Activated CD4-positive, alpha-beta T cell treated with anti-CD3 and anti-CD28 coated beads for 36 hours (primary cell): ENCODE results near the gene PTPRR. TPM values are rescaled to one million over a fixed set of nuclear protein-coding genes. Genes with fewer than 3 reads are reported as not detected.

Experiments
- ATAC-seq: fragments of 200-7000 bp; cut with Tn5 transposase; one replicate; pipeline ENCODE4 v1.10.0; 2021; ENCODE audit warnings: mild to moderate bottlenecking, moderate library complexity
- CTCF ChIA-PET: fragments of 350-600 bp; sonication (Branson Sonifier 250); formaldehyde crosslinking; loops from one replicate; lab custom pipeline; 2021; ENCODE audit warnings: antibody characterized with exemption; lab: Charles Lee
- POLR2A ChIA-PET: fragments of 350-600 bp; sonication (Branson Sonifier 250); formaldehyde crosslinking; loops from one replicate; lab custom pipeline; 2021; ENCODE audit warnings: antibody characterized with exemption, inconsistent platforms; lab: Charles Lee
- DNase-seq: peaks from one replicate; pipeline ENCODE4 v3.0.0-alpha.2; 2020
- H3K27ac Mint-ChIP-seq: one replicate; pipeline ENCODE4 v1.8.0; 2021; ENCODE audit warnings: mixed read lengths
- H3K27me3 Mint-ChIP-seq: one replicate; pipeline ENCODE4 v1.8.0; 2021; ENCODE audit warnings: mixed read lengths
- H3K36me3 Mint-ChIP-seq: one replicate; pipeline ENCODE4 v1.8.0; 2021; ENCODE audit warnings: low read depth, mixed read lengths
- H3K4me1 Mint-ChIP-seq: one replicate; pipeline ENCODE4 v1.8.0; 2021; ENCODE audit warnings: mixed read lengths
- H3K4me3 Mint-ChIP-seq: one replicate; pipeline ENCODE4 v1.8.0; 2021; ENCODE audit warnings: mild to moderate bottlenecking, moderate library complexity, mixed read lengths
- H3K9me3 Mint-ChIP-seq: one replicate; pipeline ENCODE4 v1.8.0; 2021; ENCODE audit warnings: low read depth, mixed read lengths
- intact Hi-C, 2 experiments: fragments of 100-400 bp; cut with DNase I in 1 of 2; cut with micrococcal nuclease in 1 of 2; formaldehyde crosslinking; loops; one replicate each; pipeline versions ENCODE4 v1.14.2 to v1.15.1; 2022 to 2024; cut with DNase I, micrococcal nuclease
- total RNA-seq, 2 experiments: library from RNA; stranded (reverse); gene quantifications; one replicate each; pipeline ENCODE4 v1.2.3, GENCODE V29; 2021

Gene PTPRR
- total RNA-seq, 2 experiments from 2014 or later = not detected

DNA sequence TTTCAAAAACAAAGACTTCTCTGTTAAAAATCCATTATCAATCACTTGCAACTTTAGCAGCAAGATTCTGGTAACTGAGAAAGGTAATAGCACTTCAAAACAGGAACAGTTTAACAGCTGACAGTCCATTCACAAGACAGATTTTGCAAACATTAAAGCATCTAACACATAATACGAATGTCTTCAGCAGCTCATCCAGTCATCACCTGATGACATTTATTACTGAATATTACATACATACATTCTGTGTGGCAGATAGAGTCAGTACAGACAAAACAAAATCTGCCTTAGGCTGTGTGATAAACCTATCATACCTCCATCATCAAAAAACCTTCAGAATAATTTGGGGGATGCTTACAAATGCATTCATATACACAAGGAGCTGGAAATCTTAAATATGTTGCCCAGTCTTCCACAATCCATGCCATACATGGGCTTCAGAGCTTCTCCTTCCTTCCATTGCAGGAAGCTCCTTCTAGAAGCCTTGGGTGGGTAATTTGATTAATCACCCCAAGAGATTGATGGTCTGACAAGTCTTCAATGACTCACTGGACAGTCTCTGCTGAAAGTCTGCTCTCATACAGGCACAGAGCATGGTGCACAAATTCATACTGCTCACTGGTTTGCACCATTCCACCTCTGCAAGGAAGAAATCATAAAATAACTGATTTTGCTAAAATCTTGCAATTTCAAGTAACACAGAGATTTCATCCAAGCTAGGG lies 281.7 kb downstream of the PTPRR start:
- no peak overlapping the region for H3K27ac Mint-ChIP-seq
- no peaks in the 10 kb centered on the region for H3K36me3 Mint-ChIP-seq
- no peak for DNase-seq
- no peak overlapping the region for H3K4me3 Mint-ChIP-seq
- intact Hi-C loops = no loop called here
- ChIA-PET CTCF (interaction anchor here (0.5 kb wide), 1 partner anchor 14 kb away, joined by 4 read pairs; no protein-coding TSS in a partner anchor), POLR2A (no interaction called here)
- H3K27me3 Mint-ChIP-seq = peaks cover 12% of the 10 kb centered on the region
- ATAC-seq = no peak
- no peaks in the 10 kb centered on the region for H3K4me1 Mint-ChIP-seq
- H3K9me3 Mint-ChIP-seq = no peaks in the 10 kb centered on the region

DNA sequence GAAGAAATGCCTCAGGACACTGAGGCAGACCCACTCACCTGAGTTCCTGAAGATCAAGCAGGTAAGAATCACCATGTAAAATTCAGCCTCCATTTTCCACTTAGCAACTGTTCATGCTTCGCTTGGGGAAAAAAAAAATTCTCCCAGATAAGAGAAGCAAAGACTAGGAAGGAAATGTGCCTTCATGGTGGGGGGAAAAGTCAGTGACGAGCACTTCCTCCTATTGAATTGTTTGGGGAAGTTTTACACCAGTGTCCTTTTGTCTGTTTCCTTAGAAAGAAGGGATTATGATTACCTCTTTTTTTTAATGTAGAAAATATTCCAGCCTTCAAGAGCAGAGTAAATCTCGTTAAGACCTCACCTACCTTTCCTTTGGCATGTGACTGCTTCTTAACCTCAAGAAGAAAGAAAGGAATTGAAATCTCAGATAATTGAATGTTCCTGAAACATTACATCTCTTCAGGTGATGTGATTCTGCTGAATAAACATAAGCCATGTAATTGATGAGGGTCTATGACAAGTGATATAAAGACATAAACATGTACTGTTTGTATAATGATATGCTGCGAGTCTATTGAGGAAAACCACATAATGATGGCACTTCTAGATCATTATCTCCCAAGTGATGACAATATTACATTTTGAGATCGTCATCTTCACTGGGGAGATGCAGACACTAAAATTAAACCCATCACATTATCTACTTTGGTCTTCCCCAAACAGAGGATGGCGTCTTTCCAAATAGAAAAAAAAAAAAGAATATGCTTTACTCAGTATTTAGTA lies 283.0 kb downstream of the PTPRR start, which contains the start of gene PTPRB:
PTPRB (minus strand) TSS at position 127 of the 783 bp plus-strand sequence; CDS start at position 93, 34 bp downstream.
- POLR2A ChIA-PET = no interaction called here
- no peaks in the 10 kb centered on the region for H3K9me3 Mint-ChIP-seq

DNA sequence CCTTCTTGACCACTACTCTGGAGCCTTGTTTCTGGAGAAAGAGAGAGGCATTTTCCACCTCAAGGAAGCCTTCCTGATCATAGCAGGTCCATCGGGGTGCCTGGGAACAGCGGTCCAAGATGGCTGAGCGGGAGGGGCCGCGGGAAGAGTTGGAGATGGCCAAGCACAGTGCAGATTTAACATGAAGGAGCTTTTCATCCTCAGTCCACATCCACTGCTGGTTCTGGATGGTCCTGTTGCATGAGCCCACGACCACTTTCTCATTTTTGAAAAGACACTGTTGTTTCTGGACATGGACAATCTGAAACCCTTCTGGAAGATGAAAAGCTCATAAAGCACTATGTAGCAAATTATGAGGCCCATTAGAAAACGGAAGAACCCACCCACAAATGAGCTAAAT lies 284.8 kb downstream of the PTPRR start:
- no peak overlapping the region for H3K27ac Mint-ChIP-seq
- no peak overlapping the region for H3K4me3 Mint-ChIP-seq
- H3K9me3 Mint-ChIP-seq = no peaks in the 10 kb centered on the region
- POLR2A ChIA-PET = no interaction called here
- ATAC-seq = no peak
- no peaks in the 10 kb centered on the region for H3K36me3 Mint-ChIP-seq
- peaks cover 10% of the 10 kb centered on the region for H3K27me3 Mint-ChIP-seq
- DNase-seq = no peak
- intact Hi-C loops = no loop called here
- CTCF ChIA-PET = interaction anchor here (0.7 to 1.0 kb wide), 2 partner anchors 10 to 296 kb away, joined by 3 to 6 read pairs; no protein-coding TSS in a partner anchor
- H3K4me1 Mint-ChIP-seq = no peaks in the 10 kb centered on the region

More for the DNA sequence above, 283.0 kb downstream of the PTPRR start, which contains the start of gene PTPRB:
- ATAC-seq = no peak
- peaks cover 12% of the 10 kb centered on the region for H3K27me3 Mint-ChIP-seq
- H3K4me3 Mint-ChIP-seq = no peak within 1 kb of the TSS
- H3K4me1 Mint-ChIP-seq = no peaks in the 10 kb centered on the region
- H3K27ac Mint-ChIP-seq = no peak within 1 kb of the TSS
- intact Hi-C loops = no loop called here
- DNase-seq = no peak
- no peaks in the 10 kb centered on the region for H3K36me3 Mint-ChIP-seq
- CTCF ChIA-PET = no interaction called here

DNA sequence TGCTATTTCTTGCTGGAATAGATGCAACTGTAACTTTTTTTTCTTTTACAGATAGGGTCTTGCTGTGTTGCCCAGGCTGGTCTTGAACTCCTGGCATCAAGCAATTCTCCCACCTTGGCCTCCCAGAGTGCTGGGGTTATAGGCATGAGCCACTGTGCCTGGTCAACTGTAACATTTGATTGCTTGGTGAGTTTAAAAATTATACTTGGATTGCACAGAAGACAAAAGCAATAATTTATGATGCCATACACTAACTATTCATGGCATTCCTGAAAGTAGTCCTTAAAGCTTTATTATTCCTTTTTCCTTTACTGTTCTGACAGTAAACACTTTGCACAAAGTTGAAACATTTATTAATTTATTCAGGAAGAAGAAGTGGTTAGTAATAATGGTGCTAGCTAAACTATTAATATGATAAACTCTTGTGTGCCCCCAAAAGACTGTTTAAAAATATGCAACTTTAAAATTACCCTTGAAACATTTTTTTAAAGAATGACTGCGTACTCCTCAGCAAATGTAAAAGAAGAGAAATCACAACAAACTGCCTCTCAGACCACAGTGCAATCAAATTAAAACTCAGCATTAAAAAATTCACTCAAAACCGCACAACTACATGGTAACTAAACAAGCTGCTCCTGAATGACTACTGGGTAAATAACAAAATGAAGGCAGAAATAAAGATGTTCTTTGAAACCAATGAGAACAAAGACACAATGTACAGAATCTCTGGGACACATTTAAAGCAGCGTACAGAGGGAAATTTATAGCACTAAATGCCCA lies 291.6 kb downstream of the PTPRR start:
- Mint-ChIP-seq H3K4me1 (no peaks in the 10 kb centered on the region), H3K36me3 (no peaks in the 10 kb centered on the region), H3K27me3 (peaks cover 8% of the 10 kb centered on the region), H3K4me3 (no peak overlapping the region), H3K27ac (no peak overlapping the region), H3K9me3 (peaks cover 5% of the 10 kb centered on the region)
- DNase-seq (no peak), ATAC-seq (no peak)
- ChIA-PET CTCF (no interaction called here), POLR2A (no interaction called here)
- intact Hi-C loops = no loop called here

DNA sequence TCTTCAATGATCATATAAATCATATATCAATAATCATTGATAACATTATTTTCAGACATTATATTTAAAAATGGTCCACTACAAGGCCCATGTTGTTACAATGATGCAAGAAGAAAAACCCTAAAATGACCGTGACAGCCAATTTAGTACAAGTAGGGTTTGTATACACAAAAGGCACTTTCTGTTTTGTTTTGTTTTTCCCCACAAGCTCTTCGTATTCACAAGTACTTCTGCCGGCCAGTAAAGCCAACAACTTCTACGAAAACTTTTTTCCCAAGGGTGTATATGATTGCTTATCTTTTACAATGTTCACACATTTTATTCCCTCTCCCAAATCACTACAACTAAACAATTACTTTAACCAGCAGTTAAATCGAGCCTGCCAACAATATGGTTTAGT lies 292.9 kb downstream of the PTPRR start:
- Mint-ChIP-seq H3K27ac (no peak overlapping the region), H3K4me1 (no peaks in the 10 kb centered on the region), H3K27me3 (peaks cover 8% of the 10 kb centered on the region), H3K36me3 (no peaks in the 10 kb centered on the region), H3K9me3 (peaks cover 5% of the 10 kb centered on the region), H3K4me3 (no peak overlapping the region)
- CTCF ChIA-PET = no interaction called here
- no peak for ATAC-seq
- POLR2A ChIA-PET = no interaction called here
- intact Hi-C loops = no loop called here
- no peak for DNase-seq

GRCh38 chr12:70626180-70626579 lies 294.4 kb downstream of the PTPRR start:
- Mint-ChIP-seq H3K4me3 (no peak overlapping the region), H3K27ac (no peak overlapping the region), H3K36me3 (no peaks in the 10 kb centered on the region), H3K4me1 (no peaks in the 10 kb centered on the region), H3K9me3 (peaks cover 5% of the 10 kb centered on the region), H3K27me3 (peaks cover 8% of the 10 kb centered on the region)
- ATAC-seq (no peak), DNase-seq (no peak)
- intact Hi-C loops = no loop called here
- CTCF ChIA-PET = no interaction called here
- POLR2A ChIA-PET = no interaction called here

- Mint-ChIP-seq H3K4me3 (no peak overlapping the region), H3K27ac (no peak overlapping the region), H3K36me3 (no peaks in the 10 kb centered on the region), H3K4me1 (no peaks in the 10 kb centered on the region), H3K9me3 (no peaks in the 10 kb centered on the region), H3K27me3 (peaks cover 8% of the 10 kb centered on the region)
- DNase-seq (no peak), ATAC-seq (no peak)
- CTCF ChIA-PET = no interaction called here
- POLR2A ChIA-PET = no interaction called here
- intact Hi-C loops = no loop called here
Measured at GRCh38 chr12:70619471-70620152, 300.9 kb downstream of the PTPRR start.

GRCh38 chr12:70618371-70618770 lies 302.2 kb downstream of the PTPRR start:
- intact Hi-C loops = no loop called here
- Mint-ChIP-seq H3K4me1 (no peaks in the 10 kb centered on the region), H3K4me3 (no peak overlapping the region), H3K27me3 (peaks cover 6% of the 10 kb centered on the region), H3K9me3 (no peaks in the 10 kb centered on the region), H3K27ac (no peak overlapping the region), H3K36me3 (no peaks in the 10 kb centered on the region)
- DNase-seq (no peak), ATAC-seq (no peak)
- CTCF ChIA-PET = no interaction called here
- POLR2A ChIA-PET = no interaction called here

GRCh38 chr12:70617450-70617849 lies 303.1 kb downstream of the PTPRR start:
- H3K27me3 Mint-ChIP-seq = peaks cover 8% of the 10 kb centered on the region
- DNase-seq (no peak), ATAC-seq (no peak)
- intact Hi-C loops = no loop called here
- H3K36me3 Mint-ChIP-seq = no peaks in the 10 kb centered on the region
- no peak overlapping the region for H3K27ac Mint-ChIP-seq
- ChIA-PET POLR2A (no interaction called here), CTCF (no interaction called here)
- no peak overlapping the region for H3K4me3 Mint-ChIP-seq
- no peaks in the 10 kb centered on the region for H3K9me3 Mint-ChIP-seq
- no peaks in the 10 kb centered on the region for H3K4me1 Mint-ChIP-seq

DNA sequence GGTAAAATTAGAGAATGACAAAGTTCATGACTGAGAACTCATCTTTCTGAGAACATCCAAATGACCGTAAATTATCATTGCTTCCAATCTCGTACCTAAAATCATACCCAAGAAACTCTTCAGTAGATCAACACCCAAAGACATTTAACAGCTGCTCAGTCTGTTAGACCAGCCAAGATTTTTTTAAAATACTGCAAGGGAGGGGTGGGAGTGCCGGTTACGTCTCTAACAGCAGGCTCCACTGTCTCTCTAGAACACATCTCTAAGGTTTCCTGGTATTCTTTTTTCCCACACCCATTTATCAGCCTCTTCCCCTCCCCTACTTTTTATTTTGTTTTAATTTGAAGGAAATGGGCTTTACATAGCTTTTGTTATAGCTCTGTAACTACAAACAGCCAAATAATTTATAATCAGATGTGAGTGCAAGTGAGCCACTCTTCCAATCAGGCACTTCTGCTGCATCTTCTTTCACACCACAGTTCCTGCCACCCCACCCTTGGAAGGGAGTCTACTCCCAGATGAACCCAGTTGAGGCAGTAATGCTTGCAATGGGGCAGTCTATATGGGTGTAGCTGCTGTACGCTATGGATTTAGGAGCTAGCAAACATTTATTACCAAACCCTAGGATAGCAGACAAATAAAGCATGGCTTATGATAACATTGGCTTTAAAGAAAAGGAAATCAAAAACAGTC lies 305.2 kb downstream of the PTPRR start:
- H3K27me3 Mint-ChIP-seq = peaks cover 16% of the 10 kb centered on the region
- no peaks in the 10 kb centered on the region for H3K9me3 Mint-ChIP-seq
- intact Hi-C loops = no loop called here
- H3K4me3 Mint-ChIP-seq = no peak overlapping the region
- no peaks in the 10 kb centered on the region for H3K4me1 Mint-ChIP-seq
- no peak for DNase-seq
- H3K36me3 Mint-ChIP-seq = no peaks in the 10 kb centered on the region
- no peak for ATAC-seq
- H3K27ac Mint-ChIP-seq = no peak overlapping the region
- ChIA-PET POLR2A (no interaction called here), CTCF (interaction anchor here (1.1 kb wide), 1 partner anchor 9 kb away, joined by 3 read pairs; no protein-coding TSS in a partner anchor)
